ENCODE data around the gene SLC22A1. TPM values are rescaled to one million over a fixed set of nuclear protein-coding genes. Genes with fewer than 3 reads are reported as not detected.

SLC22A1 gene
- total and polyA plus RNA-seq, 2 of the 8 experiments (the other 6 are each of a cell fraction or from before 2014, with no cell fraction given): 0.12 to 0.45 TPM

- TF ChIP-seq E2F6 (IDR thresholded peaks at IDR 0.05) (no peak), JUND (IDR thresholded peaks at IDR 0.05; ENCODE audit: low read length) (no peak), TEAD4 (IDR thresholded peaks at IDR 0.05; ENCODE audit: low read depth, low read length) (no peak), GTF2F1 (IDR thresholded peaks at IDR 0.05; ENCODE audit: borderline replicate concordance, low read depth, low read length) (no peak), NRF1 (IDR thresholded peaks at IDR 0.05; ENCODE audit: low read depth, low read length) (no peak)
These were observed 19.5 kb downstream of the SLC22A1 start (continued) for GRCh38 chr6:160141001-160141726.
